ENCODE measurements around the gene PSMA5.

- TF ChIP-seq POLR2A (IDR thresholded peaks at IDR 0.05) (no peak), CTCF (IDR thresholded peaks at IDR 0.05) (no peak)
Observed at GRCh38 chr1:109466125-109466451, 39.8 kb upstream of the PSMA5 start.
